NCI-H748 treated with DMSO at 0.1 percent for 48 hours (cell line): Measurements from ENCODE around the gene CRP.
A peak's percentile ranks its signal among the peaks of the same experiment; 100 is the strongest.
"Not testable (repeated sequence)": the region's sequence is repeated elsewhere in the genome, so short reads cannot be mapped to it uniquely, and the experiment has no call there.

Source experiments
- DNase-seq: peaks from one replicate; lab custom pipeline; 2025; lab: John Stamatoyannopoulos, UW

The CRP gene, protein sequence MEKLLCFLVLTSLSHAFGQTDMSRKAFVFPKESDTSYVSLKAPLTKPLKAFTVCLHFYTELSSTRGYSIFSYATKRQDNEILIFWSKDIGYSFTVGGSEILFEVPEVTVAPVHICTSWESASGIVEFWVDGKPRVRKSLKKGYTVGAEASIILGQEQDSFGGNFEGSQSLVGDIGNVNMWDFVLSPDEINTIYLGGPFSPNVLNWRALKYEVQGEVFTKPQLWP

DNA sequence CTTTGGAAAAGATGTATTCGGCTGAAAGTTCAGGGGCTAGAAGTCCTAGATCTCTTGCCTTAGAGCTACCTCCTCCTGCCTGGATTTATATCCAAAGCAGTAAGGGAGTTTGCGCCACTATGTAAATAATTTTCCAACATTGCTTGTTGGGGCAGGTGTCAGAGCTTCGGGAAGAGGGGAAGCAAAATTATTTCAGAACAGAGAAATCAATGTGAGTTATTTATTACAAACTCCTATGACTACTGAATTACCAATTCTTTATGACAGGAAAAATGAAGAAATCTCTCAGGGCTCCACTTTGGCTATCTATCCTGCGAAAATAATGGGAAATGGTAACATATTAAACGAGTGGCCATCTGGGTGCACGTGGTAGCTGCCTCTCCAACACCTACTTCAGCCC, at the start of gene CRP:
TSS of gene CRP (minus strand) at position 61 of the 400 bp plus-strand sequence. CDS start 104 bp downstream, outside the sequence.
- no peak for DNase-seq

DNA sequence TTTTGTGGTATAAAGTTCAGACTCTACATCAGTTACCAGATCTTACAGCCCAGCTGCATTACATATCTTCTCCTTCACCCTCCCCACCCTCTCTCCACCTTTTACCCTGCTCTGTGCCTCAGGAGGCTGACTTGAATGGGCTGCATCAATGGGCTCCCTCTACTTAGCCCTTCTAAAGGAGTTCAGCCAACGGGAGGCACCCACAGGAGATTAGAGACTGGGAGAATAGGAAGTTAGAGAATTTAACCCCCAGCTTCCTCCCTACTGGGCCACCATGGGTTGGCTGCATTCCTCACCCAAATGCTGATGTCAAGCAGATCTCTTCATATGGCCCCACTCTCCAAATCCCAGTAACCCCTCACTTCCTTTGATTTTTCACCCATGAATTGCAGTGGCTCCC, 49.3 kb upstream of the CRP start:
- DNase-seq, result no peak

DNA sequence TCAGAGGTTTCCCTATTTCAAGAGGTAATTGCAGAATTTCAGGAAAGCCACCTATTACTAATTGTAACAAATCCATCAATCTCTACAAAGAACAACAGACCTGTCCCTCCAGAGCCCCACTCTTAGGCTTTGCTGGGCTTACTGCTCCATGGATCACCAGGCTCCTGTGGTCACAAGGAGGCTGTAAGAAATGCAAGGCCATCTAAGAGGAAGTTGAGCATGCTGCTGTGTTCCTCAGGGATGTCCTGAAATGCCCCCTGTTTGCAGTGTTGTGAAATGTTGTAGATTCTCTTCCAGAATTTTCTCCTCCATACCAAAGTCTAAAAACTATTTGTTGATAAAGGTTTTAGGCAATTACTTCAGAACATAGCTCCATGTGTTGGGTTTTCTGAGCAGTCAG, 42.0 kb upstream of the CRP start:
- no peak for DNase-seq

DNA sequence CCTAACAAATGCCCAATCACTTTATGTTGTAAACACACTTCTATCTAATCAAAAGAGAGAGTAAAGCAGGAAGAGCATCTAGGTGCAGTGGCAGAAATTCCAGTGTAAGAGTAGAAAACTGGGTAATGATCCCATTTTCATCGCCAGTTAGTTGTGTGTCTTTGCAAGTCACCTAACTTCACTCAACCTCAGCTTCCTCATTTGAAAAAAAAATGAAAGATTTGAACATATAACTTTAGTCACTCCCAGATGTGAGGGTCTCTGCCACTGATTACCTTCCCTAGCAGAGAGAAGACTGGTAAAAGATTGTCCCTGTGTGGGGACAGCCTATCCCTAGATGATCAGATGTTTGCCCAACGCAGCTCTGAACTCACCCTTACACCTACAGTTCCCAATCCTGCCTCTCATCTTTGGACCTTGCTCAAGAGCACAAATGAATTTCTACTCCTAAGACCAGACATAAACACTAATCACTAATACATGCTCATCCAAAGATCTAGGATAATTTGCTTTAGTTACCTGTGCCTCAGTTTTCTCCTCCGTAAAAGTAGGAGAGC, 41.1 kb upstream of the CRP start:
- DNase-seq, result no peak

DNA sequence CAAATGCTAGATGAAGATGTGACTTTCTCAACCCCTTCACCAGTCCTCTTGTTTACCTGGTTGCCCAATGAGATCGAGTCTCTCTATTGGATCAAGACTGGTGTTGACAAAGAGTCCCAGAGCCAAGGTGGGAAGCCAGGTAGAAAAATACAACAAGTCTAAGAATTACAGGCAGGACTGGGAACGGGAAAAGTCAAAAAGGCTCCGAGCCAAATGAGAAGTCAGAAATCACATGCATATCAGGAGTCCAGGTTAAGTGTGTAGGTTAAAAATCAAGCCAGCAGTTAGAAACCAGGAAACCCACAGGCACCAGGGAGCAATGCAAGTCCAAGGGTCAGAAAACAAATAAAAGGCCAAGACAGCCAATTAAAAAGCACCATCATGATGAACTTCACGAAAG, 39.0 kb upstream of the CRP start:
- DNase-seq, result no peak

DNA sequence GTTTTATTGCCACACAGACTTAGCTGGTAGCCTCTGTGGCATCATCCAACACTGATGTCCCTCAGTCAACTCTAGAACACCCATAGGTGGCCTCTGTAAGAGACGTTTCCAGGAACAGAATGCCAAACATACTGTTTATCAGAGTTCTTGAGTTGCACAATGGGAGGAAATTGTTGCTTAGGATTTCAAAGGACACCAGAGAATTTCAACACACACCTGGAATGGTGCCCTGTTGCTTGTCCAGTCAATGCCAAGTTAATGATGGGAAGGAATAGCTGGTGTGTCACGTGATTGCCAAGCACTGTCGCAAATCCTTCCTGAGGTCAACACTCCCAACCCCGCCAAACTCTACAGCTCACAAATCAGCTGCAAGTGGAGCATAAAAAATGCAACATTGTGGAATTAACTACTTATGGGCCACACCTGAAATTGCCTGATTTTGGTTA, 37.8 kb upstream of the CRP start:
- DNase-seq, result no peak

DNA sequence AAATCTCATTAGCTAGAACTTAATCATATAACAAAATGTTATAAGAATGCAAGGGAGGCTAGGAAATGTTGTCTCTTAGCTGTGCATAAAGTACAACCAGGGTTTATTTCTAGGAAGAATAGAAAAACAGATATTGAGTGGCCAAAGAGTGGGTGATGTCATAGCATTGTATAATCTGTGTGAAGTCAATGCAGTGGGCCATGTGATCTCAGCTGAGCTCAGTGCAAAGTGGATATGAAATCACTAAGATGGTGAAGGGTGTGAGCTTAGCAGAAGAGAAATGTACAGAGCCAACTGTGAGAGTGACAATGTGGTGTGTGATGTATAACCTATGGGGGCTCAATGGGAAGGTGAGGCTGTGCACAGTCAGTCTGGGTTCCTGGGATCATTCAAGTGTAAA, 36.6 kb upstream of the CRP start:
- DNase-seq, result no peak

DNA sequence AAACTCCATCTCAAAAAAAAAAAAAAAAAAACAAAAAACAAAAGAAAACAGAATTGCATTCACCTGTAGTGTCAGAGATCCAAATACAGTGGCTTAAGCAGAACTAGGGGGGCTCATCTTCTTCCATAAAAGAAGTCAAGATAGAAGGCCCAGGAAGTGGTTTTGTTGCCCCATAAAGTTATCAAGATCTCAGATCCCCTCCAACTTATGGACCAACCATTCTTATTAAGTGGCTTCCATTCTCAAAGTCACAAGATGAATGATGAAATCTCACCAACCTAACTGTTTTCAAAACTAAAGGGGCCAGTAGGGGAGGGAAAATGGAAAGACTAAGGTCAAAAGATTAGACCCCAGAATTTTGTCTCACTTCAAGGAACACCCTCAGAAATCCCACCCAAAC, 36.2 kb upstream of the CRP start:
- DNase-seq, result no peak

DNA sequence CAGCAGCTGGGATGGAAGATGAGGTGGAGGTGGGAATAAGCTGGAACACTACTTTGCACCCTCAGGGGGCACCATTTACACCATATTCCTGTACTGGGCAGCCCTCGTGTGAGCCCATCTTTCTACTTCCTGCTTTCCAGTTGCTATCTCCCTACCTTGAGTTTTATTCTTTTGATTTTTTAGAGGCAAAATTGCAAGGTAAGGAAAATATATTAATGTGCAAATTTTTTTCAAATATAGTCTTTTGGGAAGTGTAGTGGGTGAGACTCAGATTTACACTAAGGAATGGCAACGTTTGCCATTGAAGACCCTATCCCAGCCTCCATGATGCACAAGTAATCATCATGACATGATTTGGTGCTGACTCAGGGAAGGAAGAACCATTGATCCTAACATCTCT, 35.2 kb upstream of the CRP start:
- DNase-seq, result no peak

DNA sequence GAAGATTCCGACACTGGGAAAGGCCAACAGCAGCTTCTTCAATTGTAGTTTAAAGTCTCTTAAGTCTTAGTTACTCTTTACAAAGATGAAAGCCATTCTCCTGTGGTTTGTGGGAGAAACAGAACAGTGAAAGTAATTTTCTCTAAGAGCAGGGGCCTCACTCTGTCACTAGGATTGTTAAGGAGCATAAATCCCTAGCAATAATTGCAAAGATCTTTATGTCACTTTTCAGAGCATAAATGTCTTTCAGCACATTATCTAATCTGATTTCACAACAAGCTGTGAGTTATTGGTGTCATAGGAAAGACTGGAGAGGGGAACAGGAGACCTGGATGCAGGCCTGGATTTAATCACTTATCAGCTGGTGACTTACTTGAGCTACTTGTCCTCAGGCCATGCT, 34.0 kb upstream of the CRP start:
- DNase-seq, result no peak

DNA sequence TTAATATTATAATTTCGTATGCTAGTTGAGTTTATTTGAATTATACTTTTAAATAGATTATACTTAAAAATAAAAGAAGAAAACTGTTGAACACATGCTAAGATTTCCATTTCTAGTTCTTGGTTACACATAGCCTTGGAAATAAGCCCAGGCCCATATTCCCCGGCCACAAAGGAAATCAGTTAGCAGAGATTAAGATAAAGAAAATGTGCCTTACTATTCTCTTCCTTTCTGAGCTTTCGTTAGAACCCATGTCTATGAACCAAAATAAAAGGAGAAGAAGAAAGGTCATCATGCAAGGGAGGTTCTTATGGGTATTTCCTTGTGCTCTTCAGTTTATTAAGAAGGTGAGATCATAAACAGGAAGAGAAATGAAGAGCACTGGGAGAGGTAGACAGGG, 32.3 kb upstream of the CRP start:
- DNase-seq, result no peak

DNA sequence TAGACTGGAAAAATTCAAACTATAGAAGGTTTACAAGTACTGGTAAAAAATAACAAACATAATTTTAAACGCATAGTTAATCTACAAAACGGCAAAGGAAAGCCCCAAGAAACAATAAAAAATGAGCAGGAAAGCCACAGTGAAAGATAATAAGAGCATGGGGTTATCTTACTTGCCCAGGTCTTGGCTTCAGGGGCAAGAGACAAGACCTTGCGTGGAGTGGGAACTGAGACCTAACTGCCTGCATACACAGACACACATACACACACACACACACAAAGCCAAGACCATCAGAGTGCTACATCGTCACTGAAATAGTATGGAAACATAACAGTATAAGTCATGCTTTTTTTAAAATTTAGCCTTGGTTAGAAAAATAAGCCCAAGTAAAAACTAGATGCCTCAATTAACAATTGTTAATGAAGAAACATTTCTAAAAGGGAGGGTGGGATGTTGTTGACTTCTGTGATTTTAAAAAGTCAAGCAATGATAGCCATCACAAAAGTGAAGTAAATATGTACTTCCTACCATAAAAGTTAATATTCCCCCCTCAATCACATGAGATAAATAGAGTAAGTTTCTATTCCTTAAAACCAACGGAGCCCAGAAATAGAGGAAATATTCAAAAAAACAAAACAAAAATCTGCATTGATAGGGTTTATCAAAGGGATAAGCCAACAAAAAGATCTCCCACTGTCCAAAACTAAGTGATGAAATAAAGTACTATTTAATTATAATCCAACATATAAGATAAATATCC, 29.4 kb upstream of the CRP start:
- DNase-seq, result no peak

DNA sequence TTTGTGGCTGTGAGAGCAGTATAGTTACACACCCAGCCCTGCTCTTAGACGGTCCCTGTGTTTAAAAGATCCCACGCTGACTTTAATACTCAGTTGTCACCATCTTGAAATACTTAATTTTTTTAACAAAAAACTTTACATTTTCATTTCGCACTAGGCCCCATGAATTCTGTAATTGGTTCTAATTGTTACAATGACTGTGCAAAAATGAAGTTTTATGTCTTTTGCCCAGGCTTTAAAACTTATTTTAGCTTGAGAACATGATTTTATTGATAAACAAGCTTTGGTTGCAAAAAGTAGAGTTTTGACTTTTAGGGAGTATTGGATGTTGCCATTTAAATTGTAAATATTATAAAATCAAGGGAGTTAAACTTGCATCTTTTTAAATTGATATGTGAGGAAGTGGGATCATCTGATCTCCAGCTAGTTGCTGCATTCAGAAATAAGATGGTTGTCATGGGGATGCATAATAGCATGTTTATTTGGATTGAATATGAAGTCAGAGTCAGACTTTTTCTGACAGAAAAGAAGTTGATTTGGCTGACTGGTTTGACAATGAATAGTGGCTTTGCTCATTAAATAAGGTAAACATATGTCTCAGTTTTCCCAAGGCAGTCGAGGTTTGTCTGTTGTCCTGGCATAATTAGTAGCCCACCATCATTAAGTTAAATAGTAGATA, 23.0 kb upstream of the CRP start:
- peak; percentile 4 for DNase-seq

DNA sequence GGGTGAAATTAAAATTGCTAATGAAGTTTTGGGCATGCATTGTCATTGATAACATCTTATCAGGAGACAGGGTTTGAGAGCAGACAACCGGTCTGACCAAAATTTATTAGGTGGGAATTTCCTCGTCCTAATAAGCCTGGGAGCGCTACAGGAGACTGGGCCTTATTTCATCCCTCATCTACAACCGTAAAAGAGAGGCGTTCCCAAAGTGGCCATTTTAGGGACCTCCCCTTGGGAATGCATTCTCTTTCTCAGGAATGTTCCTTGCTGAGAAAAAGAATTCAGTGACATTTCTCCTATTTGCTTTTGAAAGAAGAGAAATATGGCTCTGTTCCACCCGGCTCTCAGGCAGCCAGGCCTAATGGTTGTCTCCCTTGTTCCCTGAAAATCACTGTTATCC, 8.8 kb upstream of the CRP start:
- not testable (repeated sequence) for DNase-seq

DNA sequence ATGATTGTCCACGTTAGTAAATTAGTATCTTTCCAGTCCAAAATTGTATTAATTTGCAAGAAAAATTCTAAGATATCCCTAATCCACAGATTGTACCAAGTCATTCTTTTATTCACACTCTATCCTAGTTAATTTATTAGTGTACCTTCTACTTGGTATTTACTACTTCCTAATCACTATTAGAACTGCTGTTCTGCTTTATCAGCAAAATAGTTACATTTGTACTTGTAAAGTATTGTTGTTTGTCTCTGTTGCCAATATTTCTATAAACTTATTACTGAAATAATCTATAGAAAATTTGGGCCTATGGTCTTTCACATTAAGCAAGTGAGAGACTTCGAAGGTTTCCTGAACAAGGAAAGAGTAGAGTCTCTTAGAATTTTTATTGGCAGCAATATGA, 5.6 kb upstream of the CRP start:
- DNase-seq, result no peak

DNA sequence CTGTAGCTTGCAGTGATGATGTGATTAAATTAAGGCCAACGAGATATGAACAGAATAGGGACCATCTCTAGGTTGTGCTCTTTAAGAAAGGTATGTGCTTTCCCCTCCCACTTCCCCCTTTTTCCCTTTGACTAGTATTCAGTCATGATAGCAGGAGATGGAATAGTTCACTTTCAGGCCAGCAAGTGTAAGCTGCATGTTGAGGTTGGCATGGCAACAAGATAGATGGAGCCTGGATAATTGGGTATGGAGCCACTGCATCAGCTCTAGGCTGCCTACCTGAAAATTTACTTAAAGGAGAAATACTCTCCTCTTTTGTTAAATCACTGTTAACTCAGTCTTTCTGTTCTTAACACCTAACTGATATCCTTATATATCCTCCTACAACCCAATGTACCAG, 1.5 kb upstream of the CRP start:
- no peak for DNase-seq

DNA sequence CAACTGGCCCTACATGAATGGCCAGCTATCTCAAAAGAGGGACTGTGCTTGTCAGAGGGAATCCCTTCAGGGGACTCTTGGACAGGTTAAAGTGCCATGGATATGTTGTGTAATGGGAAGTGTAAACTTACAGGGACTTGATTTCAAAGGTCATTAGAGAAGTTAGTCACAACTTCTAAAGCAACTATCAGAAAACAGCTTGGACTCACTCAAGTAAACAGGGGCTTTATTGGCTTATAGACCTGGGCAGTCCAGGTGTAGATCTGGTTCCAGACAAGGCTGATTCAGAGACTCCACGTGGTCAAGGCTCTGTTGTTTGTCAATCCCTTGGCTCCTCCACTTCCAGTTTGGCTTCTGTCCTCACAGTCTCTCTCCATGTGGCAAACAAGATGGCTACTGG, 2.3 kb downstream of the CRP start:
- no peak for DNase-seq

DNA sequence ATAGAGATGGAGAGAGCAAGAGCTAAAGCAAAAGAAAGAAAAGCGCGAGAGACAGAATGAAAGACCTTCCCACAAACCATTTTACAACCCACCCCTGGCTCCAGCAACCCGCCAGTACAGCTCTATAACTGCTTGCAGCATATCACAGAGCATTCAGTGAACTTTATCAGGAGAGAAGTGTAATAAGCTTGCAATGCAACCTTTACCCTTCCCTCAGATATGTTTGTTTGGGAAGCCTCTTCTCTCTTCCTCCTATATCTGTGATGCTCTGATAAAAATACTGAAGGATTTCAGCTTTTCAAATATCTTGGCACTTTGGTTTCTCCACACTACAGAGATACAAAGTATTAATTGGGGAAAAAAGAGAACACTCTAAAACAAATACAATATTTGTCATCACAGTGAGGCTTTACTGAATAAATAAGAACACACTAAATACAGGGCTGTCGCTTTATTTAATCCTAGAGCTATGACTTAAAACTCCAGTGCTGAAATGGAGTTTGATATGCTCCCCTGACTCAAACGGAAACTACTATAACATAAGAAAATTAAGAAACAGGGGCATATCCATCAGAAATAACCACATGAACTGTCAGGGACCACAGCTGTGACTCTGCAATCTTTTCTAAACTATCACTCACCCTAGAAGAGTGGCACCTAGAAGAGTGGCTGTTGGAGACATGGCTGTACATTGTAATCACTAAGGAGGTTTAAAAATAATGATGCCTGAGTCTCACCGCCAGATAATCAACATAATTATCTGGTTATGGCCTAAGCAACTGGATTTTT, 6.7 kb downstream of the CRP start:
- no peak for DNase-seq

DNA sequence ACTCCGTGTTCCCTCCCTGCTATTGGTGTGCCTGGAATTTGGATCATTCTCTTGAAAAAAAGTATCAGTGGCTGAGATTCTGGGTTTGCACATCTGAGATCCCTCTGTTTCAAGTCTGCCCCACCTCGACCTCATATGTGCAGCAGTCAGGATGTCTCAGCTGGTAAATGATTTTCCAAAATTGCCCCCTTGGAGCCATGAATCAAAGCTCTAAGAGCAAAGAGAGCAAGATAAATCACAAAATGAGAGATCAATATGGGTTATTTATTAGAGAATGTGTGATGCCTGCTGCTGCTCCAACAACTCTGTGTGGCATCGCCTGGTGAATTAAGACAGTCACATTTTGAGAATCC, 8.5 kb downstream of the CRP start:
- DNase-seq, result no peak

DNA sequence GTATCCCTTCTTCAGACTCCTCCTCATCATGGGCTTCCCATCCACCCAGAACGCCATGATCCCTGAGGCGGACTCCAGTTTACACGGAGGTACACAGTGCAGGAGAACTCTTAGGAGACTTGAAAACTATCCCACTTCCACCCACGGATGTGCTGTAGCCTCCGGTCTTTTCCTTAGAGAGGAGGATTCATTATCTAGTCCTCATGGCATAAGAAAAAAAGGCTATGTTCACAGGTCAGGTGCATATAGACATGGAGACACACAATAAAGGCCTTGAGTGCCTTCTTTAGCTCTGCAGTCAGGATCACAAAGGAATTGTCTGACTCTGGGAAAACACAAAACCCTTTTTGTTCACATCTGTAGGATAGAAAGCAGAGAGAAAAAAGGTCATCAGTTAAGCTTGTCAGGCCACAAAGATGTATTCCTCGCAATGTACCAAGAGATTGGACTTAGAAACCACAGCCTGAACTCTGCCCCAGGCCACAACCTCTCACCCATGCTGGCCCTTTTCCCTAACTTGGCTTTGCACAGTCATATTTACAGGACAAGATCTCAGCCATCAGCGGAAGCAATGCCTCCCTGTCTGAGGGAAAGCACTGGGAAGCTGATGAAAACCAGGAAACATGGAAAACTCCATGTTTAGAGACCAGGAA, 9.0 kb downstream of the CRP start:
- no peak for DNase-seq

DNA sequence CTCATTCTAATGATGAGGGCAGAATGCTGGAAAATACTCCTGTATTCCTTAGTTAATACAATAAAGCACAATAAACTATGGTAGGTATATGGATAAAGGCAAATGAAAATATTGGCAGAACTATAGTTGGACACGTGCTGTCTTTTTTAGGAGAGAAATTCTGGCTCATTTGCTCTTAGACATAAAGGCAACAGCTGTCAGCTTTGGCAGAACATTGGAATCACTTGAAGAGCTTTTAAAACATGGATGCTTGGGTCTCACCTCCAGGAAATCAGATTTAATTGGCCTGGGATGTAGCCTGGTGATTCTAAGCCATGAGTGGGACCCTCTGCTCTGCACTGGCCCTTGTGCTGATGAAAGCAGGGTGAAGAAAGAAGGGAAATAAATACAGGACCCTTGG, 9.9 kb downstream of the CRP start:
- no peak for DNase-seq

DNA sequence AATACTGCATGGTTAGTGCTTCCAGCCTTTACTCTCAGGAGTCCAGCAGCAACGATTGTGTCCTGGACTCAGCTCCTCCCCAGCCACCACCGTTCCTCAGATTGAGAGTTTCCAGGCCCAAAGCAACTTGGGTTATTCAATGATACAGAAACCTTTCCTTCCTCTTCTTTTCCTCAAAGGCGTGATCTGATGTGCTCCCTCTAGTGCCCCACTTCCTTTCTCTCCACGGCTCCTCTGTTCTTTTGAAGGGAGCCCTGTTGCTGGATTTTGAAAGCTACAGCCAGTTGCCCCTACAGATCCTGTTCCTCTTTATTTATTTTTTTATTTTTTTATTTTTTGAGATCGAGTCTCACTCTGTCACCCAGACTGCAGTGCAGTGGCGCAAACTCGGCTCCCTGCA, 14.1 kb downstream of the CRP start:
- no peak for DNase-seq
